Kidney (tissue), 14 donors: ENCODE data around the gene TNFSF9. TPM values are rescaled to one million over a fixed set of nuclear protein-coding genes. Genes with fewer than 3 reads are reported as not detected.

Source experiments
- DNase-seq, 5 donors: peaks; one replicate each; pipeline ENCODE4 v3.0.0-alpha.2; 2013 to 2020
- FAIRE-seq: peaks from 2 replicates; lab custom pipeline; 2012; peaks lifted over from hg19 to GRCh38; lab: Jason Lieb, UNC
- H3K27ac ChIP-seq, 2 donors: one replicate each; pipeline ENCODE4 v1.7.0; 2013; ENCODE audit warnings: low read depth in 2 of 2, low read length in 2 of 2, inconsistent platforms in 1 of 2
- H3K27me3 ChIP-seq: one replicate; pipeline ENCODE4 v1.7.1; 2013; ENCODE audit warnings: low read length, inconsistent platforms; ENCODE audit not compliant: control insufficient read depth, insufficient read depth
- H3K36me3 ChIP-seq, 3 donors: one replicate each; pipeline versions ENCODE4 v1.7.0 to v1.7.1; 2013; ENCODE audit warnings: low read length in 3 of 3, control low read depth in 1 of 3, inconsistent platforms in 1 of 3; ENCODE audit not compliant: insufficient read depth in 3 of 3, control insufficient read depth in 2 of 3
- H3K4me1 ChIP-seq, 3 donors: one replicate each; pipeline versions ENCODE4 v1.7.0 to v1.7.1; 2013; ENCODE audit warnings: low read length in 3 of 3, inconsistent platforms in 1 of 3, low read depth in 1 of 3; ENCODE audit not compliant: control insufficient read depth in 2 of 3, insufficient read depth in 2 of 3
- H3K4me3 ChIP-seq, 3 donors: one replicate each; pipeline versions ENCODE4 v1.7.0 to v1.8.1; 2013; ENCODE audit warnings: low read length in 3 of 3, control low read depth in 1 of 3, inconsistent platforms in 1 of 3
- H3K9ac ChIP-seq, 3 donors: one replicate each; pipeline versions ENCODE4 v1.7.0 to v1.7.1; 2013; ENCODE audit warnings: low read length in 3 of 3, control low read depth in 1 of 3, inconsistent platforms in 1 of 3
- H3K9me3 ChIP-seq, 3 donors: one replicate each; pipeline versions ENCODE4 v1.7.0 to v1.7.1; 2013; ENCODE audit warnings: low read length in 3 of 3, control low read depth in 1 of 3, inconsistent platforms in 1 of 3; ENCODE audit not compliant: control insufficient read depth in 2 of 3, insufficient read depth in 1 of 3
- intact Hi-C: fragments of 100-400 bp; cut with DNase I; formaldehyde crosslinking; loops from one replicate; pipeline ENCODE4 v1.11.1; 2022
- polyA plus RNA-seq: library from polyadenylated mRNA; stranded (reverse); fragments of 350-450 nt; fragmentation: Illumina TruSeq; extraction: RNeasy Lipid Tissue Mini Kit (QIAGEN cat#74804); gene quantifications from one replicate; pipeline ENCODE4 v1.2.3, GENCODE V29; 2014; ENCODE audit warnings: low read depth, low replicate concordance; ENCODE audit not compliant: insufficient read depth
- total RNA-seq: library from RNA; stranded (reverse); fragmentation: NEBNext Ultra II Directional; extraction: Animal tissue kit (Norgen Biotek cat#: 25700); gene quantifications from one replicate; pipeline ENCODE4 v1.2.1, GENCODE V29; 2021
- TF ChIP-seq, protein P1 (sequence below): IDR thresholded peaks from 3 replicates; pipeline ENCODE4 v1.5.1; 2012; ENCODE audit warnings: mild to moderate bottlenecking, moderate library complexity, borderline replicate concordance; ENCODE audit not compliant: insufficient read depth; ENCODE audit errors: extremely low read depth
- donor health status: control.
- donor health status: control.
- donor health status: control.
- donor health status: control.
- donor health status: control.
- donor health status: DM: yes; HTN: yes; CAD: no.
- donor health status: Normal renal cell carcinoma (clear cell type).

TNFSF9 gene
- total and polyA plus RNA-seq, 2 donors from 2014 or later: 0.62 to 1.1 TPM

DNA sequence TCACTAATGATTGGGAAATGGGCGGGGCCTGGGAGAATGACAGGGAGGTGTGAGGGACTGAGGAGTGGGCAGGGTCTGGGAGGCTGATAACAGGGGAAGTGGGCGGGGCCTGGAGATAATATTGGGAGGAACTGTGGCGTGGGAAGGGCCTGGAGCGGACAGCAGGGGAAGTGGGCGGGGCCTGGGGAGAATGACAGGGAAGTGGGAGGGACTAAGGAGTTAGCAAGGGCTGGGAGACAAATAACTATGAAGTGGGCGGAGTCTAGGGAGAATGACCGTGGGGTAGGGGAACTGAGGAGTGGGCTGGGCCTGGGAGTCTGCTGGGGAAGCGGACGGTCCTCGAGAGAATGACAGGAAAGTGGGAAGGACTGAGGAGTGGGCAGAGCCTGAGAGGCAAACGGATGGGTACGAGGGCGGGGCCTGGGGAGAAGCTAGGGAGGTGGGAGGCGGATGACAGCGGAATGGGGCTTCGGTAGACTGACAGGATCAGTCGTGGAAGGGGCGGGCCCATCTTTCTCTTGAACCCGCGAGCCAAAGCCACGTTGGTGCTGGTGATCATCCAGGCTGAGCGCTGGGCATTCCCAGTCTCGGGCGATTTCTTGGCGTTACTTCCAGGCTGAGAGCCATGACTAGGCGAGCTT lies 14.7 kb upstream of the TNFSF9 start:
- DNase-seq (peak; percentile 92 to 97 (median 95)), FAIRE-seq (no peak)
- H3K4me3 ChIP-seq: peak overlapping the region; percentile 65 to 80 (median 77)
- peaks cover 0 to 2% (median 0%) of the 10 kb centered on the region in 3 donors for H3K4me1 ChIP-seq
- peak overlapping the region; percentile 45 to 78 (median 52) for H3K9ac ChIP-seq
- TF ChIP-seq, protein P1, sequence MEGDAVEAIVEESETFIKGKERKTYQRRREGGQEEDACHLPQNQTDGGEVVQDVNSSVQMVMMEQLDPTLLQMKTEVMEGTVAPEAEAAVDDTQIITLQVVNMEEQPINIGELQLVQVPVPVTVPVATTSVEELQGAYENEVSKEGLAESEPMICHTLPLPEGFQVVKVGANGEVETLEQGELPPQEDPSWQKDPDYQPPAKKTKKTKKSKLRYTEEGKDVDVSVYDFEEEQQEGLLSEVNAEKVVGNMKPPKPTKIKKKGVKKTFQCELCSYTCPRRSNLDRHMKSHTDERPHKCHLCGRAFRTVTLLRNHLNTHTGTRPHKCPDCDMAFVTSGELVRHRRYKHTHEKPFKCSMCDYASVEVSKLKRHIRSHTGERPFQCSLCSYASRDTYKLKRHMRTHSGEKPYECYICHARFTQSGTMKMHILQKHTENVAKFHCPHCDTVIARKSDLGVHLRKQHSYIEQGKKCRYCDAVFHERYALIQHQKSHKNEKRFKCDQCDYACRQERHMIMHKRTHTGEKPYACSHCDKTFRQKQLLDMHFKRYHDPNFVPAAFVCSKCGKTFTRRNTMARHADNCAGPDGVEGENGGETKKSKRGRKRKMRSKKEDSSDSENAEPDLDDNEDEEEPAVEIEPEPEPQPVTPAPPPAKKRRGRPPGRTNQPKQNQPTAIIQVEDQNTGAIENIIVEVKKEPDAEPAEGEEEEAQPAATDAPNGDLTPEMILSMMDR: no peak
- H3K27me3 ChIP-seq: no peaks in the 10 kb centered on the region
- peak overlapping the region; percentile 51 to 56 for H3K27ac ChIP-seq
- intact Hi-C loops: loop anchor here (10.0 kb wide), 1 partner anchor 109 kb away; no protein-coding TSS in a partner anchor
- no peaks in the 10 kb centered on the region for H3K36me3 ChIP-seq
- H3K9me3 ChIP-seq: no peaks in the 10 kb centered on the region

DNA sequence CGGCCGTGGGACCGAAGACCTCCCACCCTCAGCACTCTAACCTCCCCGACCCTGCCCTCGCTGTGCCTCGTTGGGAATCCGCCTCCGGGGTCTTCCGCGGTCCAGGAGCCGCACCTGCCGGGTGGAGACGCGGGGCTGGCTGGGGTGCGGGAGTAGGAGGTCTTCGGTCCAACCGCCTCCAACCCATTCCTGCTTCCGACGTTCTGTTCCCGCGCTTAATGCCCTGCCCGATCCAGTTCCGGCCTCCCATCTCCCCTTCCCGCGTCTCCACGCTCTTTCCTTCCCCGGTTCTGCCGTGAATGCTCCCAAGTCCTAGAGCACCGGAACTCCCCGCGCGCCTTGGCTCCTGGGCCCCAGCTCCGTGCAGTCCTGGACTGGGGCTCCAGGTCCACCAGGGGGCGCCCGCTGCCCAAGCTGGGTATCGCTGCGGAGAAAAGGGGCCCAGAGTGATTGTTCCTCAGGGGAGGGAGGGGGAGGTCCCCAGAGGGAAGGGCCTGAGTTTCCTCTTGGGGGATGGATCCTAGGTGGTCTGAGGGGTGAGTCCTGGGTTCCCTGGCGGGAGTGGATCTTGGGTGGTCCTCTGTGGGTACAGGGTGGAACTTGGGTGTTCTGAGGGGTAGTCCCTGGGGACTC lies 14.1 kb upstream of the TNFSF9 start:
- FAIRE-seq (no peak), DNase-seq (peak; percentile 90 to 95 (median 93))
- no peaks in the 10 kb centered on the region for H3K36me3 ChIP-seq
- peaks cover 0 to 2% (median 0%) of the 10 kb centered on the region in 3 donors for H3K4me1 ChIP-seq
- H3K27me3 ChIP-seq: no peaks in the 10 kb centered on the region
- H3K4me3 ChIP-seq: peak overlapping the region; percentile 65 to 80 (median 77)
- TF ChIP-seq, protein P1: peak; percentile 98
- H3K27ac ChIP-seq: peak overlapping the region; percentile 51 to 56
- intact Hi-C loops: loop anchor here (10.0 kb wide), 1 partner anchor 108 kb away; no protein-coding TSS in a partner anchor
- no peaks in the 10 kb centered on the region for H3K9me3 ChIP-seq
- H3K9ac ChIP-seq: peak overlapping the region; percentile 45 to 78 (median 52)

DNA sequence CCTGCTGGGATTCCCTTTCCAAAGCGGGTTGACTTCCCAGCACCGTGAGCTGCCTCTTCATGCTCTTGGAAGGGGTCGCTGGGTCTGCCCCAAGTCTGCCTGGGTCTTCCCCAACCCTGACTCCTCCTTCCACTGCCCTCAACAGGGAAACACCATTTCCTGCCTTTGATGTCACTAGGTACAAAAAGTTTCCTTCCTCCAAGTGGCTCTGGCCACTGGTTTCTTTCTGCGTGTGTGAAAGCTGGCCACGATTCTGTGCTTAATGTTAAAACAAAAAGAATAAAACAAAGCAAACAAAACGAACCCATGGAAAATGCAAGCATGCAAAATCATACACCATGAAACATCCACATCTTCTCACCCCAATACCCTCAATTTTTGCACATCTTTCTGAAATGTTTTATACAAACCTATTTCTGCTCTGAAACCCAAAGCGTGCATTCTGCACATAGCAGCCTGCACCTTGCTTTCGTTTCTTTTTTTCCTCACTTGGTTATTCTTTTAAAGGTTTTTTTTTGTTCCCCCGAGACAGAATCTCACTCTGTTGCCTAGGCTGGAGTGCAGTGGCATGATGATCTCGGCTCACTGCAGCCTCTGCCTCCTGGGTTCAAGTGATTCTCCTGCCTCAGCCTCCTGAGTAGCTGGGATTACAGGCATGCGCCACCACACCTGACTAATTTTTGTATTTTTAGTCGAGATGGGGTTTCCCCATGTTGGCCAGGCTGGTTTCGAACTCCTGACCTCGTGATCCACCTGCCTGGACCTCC lies 12.5 kb upstream of the TNFSF9 start:
- TF ChIP-seq, protein P1: no peak
- no peak for DNase-seq
- FAIRE-seq: no peak

More for the DNA sequence above, 12.5 kb upstream of the TNFSF9 start:
- H3K4me3 ChIP-seq: no peak overlapping the region
- H3K4me1 ChIP-seq: peaks cover 0 to 2% (median 0%) of the 10 kb centered on the region in 3 donors
- H3K27ac ChIP-seq: no peak overlapping the region
- no peaks in the 10 kb centered on the region for H3K36me3 ChIP-seq
- no peak overlapping the region for H3K9ac ChIP-seq
- intact Hi-C loops: loop anchor here (10.0 kb wide), 1 partner anchor 106 kb away; no protein-coding TSS in a partner anchor
- no peaks in the 10 kb centered on the region for H3K27me3 ChIP-seq
- H3K9me3 ChIP-seq: no peaks in the 10 kb centered on the region
